ENCODE measurements around the gene TIGAR.
A peak's percentile ranks its signal among the peaks of the same experiment; 100 is the strongest.

Gene TIGAR

GRCh38 chr12:4356041-4356327, 35.0 kb downstream of the TIGAR start:
- DNase-seq (ENCODE audit: low spot score): peak; percentile 36
- TF ChIP-seq CTCF (IDR thresholded peaks at IDR 0.05; ENCODE audit: extremely low read depth, missing control alignments): peak; percentile 34

GRCh38 chr12:4366090-4366489, 45.1 kb downstream of the TIGAR start:
- DNase-seq (ENCODE audit: low spot score): no peak
- no peak for TF ChIP-seq CTCF (IDR thresholded peaks at IDR 0.05; ENCODE audit: extremely low read depth, missing control alignments)

- TF ChIP-seq CTCF (IDR thresholded peaks at IDR 0.05; ENCODE audit: extremely low read depth, missing control alignments): no peak
- no peak for DNase-seq (ENCODE audit: low spot score)
Measured at GRCh38 chr12:4369548-4369947, 48.5 kb downstream of the TIGAR start.

- DNase-seq (ENCODE audit: low spot score): no peak
- TF ChIP-seq CTCF (IDR thresholded peaks at IDR 0.05; ENCODE audit: extremely low read depth, missing control alignments): no peak
Measured at GRCh38 chr12:4370265-4370664, 49.3 kb downstream of the TIGAR start.

- TF ChIP-seq CTCF (IDR thresholded peaks at IDR 0.05; ENCODE audit: extremely low read depth, missing control alignments): no peak
Measured at GRCh38 chr12:4372653-4373052, 51.6 kb downstream of the TIGAR start.

GRCh38 chr12:4375449-4375848, 54.4 kb downstream of the TIGAR start:
- TF ChIP-seq CTCF (IDR thresholded peaks at IDR 0.05; ENCODE audit: extremely low read depth, missing control alignments): no peak
- DNase-seq (ENCODE audit: low spot score): no peak

More at GRCh38 chr12:4372653-4373052, 51.6 kb downstream of the TIGAR start:
- no peak for DNase-seq (ENCODE audit: low spot score)

GRCh38 chr12:4378772-4379171, 57.8 kb downstream of the TIGAR start:
- DNase-seq (ENCODE audit: low spot score): no peak
- TF ChIP-seq CTCF (IDR thresholded peaks at IDR 0.05; ENCODE audit: extremely low read depth, missing control alignments): no peak
